ENCODE results near the gene LDAH.

DNA sequence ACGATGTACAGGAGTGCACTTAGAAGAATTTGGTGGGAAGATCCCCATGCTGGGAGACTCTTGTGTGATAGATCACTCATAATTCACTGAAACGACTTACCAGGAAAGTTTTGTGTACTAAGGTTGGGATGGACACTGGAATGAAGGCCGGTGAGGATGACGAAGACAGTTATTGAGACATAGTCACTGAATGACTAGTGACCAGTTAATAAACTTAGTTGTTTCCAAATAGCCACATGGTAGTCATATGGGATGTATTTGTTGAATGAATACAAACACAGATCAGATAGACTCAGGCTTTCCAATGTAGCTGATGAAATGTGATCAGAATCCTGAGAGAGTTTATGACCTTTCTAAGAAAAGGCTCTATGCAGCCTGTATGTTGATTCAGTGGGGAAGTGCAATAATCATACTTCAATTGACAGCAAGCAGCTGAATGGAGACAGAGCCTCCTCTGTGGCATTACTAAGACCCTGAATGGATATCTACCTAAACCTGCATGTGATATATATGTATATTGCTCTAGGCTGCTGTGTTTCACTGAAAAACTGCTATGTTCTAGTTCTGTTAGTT lies 135.6 kb downstream of the LDAH start:
- TF ChIP-seq, protein P1, sequence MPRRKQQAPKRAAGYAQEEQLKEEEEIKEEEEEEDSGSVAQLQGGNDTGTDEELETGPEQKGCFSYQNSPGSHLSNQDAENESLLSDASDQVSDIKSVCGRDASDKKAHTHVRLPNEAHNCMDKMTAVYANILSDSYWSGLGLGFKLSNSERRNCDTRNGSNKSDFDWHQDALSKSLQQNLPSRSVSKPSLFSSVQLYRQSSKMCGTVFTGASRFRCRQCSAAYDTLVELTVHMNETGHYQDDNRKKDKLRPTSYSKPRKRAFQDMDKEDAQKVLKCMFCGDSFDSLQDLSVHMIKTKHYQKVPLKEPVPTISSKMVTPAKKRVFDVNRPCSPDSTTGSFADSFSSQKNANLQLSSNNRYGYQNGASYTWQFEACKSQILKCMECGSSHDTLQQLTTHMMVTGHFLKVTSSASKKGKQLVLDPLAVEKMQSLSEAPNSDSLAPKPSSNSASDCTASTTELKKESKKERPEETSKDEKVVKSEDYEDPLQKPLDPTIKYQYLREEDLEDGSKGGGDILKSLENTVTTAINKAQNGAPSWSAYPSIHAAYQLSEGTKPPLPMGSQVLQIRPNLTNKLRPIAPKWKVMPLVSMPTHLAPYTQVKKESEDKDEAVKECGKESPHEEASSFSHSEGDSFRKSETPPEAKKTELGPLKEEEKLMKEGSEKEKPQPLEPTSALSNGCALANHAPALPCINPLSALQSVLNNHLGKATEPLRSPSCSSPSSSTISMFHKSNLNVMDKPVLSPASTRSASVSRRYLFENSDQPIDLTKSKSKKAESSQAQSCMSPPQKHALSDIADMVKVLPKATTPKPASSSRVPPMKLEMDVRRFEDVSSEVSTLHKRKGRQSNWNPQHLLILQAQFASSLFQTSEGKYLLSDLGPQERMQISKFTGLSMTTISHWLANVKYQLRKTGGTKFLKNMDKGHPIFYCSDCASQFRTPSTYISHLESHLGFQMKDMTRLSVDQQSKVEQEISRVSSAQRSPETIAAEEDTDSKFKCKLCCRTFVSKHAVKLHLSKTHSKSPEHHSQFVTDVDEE (CRISPR knock-in tag; IDR thresholded peaks at IDR 0.05) = no peak
- TF ChIP-seq ZFP3 (CRISPR knock-in tag; IDR thresholded peaks at IDR 0.05) (no peak), TCF4 (CRISPR knock-in tag; IDR thresholded peaks at IDR 0.05; ENCODE audit: borderline replicate concordance) (no peak), OSR1 (CRISPR knock-in tag; IDR thresholded peaks at IDR 0.05) (no peak), ESRRG (CRISPR knock-in tag; IDR thresholded peaks at IDR 0.05) (no peak), ARNTL (CRISPR knock-in tag; IDR thresholded peaks at IDR 0.05; ENCODE audit: borderline replicate concordance, low read depth) (no peak), TOX (CRISPR knock-in tag; IDR thresholded peaks at IDR 0.05; ENCODE audit: borderline replicate concordance) (no peak), BACH2 (CRISPR knock-in tag; IDR thresholded peaks at IDR 0.05; ENCODE audit: borderline replicate concordance) (no peak), SNAI2 (CRISPR knock-in tag; IDR thresholded peaks at IDR 0.05) (no peak), ZNF70 (CRISPR knock-in tag; IDR thresholded peaks at IDR 0.05) (no peak)
- TF ChIP-seq, protein P2, sequence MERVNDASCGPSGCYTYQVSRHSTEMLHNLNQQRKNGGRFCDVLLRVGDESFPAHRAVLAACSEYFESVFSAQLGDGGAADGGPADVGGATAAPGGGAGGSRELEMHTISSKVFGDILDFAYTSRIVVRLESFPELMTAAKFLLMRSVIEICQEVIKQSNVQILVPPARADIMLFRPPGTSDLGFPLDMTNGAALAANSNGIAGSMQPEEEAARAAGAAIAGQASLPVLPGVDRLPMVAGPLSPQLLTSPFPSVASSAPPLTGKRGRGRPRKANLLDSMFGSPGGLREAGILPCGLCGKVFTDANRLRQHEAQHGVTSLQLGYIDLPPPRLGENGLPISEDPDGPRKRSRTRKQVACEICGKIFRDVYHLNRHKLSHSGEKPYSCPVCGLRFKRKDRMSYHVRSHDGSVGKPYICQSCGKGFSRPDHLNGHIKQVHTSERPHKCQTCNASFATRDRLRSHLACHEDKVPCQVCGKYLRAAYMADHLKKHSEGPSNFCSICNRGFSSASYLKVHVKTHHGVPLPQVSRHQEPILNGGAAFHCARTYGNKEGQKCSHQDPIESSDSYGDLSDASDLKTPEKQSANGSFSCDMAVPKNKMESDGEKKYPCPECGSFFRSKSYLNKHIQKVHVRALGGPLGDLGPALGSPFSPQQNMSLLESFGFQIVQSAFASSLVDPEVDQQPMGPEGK (CRISPR knock-in tag; IDR thresholded peaks at IDR 0.05; ENCODE audit: borderline replicate concordance) = no peak
- TF ChIP-seq, protein P3, sequence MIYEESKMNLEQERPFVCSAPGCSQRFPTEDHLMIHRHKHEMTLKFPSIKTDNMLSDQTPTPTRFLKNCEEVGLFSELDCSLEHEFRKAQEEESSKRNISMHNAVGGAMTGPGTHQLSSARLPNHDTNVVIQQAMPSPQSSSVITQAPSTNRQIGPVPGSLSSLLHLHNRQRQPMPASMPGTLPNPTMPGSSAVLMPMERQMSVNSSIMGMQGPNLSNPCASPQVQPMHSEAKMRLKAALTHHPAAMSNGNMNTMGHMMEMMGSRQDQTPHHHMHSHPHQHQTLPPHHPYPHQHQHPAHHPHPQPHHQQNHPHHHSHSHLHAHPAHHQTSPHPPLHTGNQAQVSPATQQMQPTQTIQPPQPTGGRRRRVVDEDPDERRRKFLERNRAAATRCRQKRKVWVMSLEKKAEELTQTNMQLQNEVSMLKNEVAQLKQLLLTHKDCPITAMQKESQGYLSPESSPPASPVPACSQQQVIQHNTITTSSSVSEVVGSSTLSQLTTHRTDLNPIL (CRISPR knock-in tag; IDR thresholded peaks at IDR 0.05; ENCODE audit: low read depth) = no peak
- TF ChIP-seq, protein P4, sequence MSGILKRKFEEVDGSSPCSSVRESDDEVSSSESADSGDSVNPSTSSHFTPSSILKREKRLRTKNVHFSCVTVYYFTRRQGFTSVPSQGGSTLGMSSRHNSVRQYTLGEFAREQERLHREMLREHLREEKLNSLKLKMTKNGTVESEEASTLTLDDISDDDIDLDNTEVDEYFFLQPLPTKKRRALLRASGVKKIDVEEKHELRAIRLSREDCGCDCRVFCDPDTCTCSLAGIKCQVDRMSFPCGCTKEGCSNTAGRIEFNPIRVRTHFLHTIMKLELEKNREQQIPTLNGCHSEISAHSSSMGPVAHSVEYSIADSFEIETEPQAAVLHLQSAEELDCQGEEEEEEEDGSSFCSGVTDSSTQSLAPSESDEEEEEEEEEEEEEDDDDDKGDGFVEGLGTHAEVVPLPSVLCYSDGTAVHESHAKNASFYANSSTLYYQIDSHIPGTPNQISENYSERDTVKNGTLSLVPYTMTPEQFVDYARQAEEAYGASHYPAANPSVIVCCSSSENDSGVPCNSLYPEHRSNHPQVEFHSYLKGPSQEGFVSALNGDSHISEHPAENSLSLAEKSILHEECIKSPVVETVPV (CRISPR knock-in tag; IDR thresholded peaks at IDR 0.05) = no peak
- TF ChIP-seq, protein P5, sequence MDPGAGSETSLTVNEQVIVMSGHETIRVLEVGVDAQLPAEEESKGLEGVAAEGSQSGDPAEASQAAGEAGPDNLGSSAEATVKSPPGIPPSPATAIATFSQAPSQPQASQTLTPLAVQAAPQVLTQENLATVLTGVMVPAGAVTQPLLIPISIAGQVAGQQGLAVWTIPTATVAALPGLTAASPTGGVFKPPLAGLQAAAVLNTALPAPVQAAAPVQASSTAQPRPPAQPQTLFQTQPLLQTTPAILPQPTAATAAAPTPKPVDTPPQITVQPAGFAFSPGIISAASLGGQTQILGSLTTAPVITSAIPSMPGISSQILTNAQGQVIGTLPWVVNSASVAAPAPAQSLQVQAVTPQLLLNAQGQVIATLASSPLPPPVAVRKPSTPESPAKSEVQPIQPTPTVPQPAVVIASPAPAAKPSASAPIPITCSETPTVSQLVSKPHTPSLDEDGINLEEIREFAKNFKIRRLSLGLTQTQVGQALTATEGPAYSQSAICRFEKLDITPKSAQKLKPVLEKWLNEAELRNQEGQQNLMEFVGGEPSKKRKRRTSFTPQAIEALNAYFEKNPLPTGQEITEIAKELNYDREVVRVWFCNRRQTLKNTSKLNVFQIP (CRISPR knock-in tag; IDR thresholded peaks at IDR 0.05; ENCODE audit: borderline replicate concordance, low read depth) = no peak

All from SK-N-SH treated with all-trans-retinoic acid at 6 μM for 48 hours (cell line).